ENCODE measurements around the gene TUBGCP6. TPM values are rescaled to one million over a fixed set of nuclear protein-coding genes. Genes with fewer than 3 reads are reported as not detected.

The TUBGCP6 gene
- total RNA-seq, 3 donors from 2014 or later, result 34.2 to 66.2 (median 59.6) TPM

- H3K27ac ChIP-seq, result peak overlapping the region; percentile 69 to 75
Observed at GRCh38 chr22:50186181-50186714, 58.6 kb downstream of the TUBGCP6 start.

GRCh38 chr22:50185375-50186087 lies 59.3 kb downstream of the TUBGCP6 start, which contains the start of gene TRABD:
TSS of gene TRABD (plus strand) at chr22:50185913. CDS start at chr22:50193061, 7,148 bp downstream.
- TF ChIP-seq POLR2AphosphoS5 (IDR thresholded peaks at IDR 0.05), result no peak
- no peak for TF ChIP-seq CTCF (IDR thresholded peaks at IDR 0.05)
- no peak for TF ChIP-seq POLR2A (IDR thresholded peaks at IDR 0.05)
- peak within 1 kb of the TSS; percentile 67 to 79 (median 75) for H3K4me3 ChIP-seq
- no peaks in the 10 kb centered on the region for H3K9me3 ChIP-seq
- intact Hi-C loops (cut with DNase I; ENCODE audit: low total_unique reads), result loop anchor here (10.0 kb wide), 1 partner anchor 231 kb away; no protein-coding TSS in a partner anchor
- no peaks in the 10 kb centered on the region for H3K27me3 ChIP-seq
- peak within 1 kb of the TSS; percentile 69 to 75 for H3K27ac ChIP-seq
- H3K4me1 ChIP-seq, result peaks cover 12 to 17% of the 10 kb centered on the region in 2 donors
- no peaks in the 10 kb centered on the region for H3K36me3 ChIP-seq
- DNase-seq (ENCODE audit: low spot score in 2 of 2), result peak; percentile 82 to 91

More at GRCh38 chr22:50186181-50186714, 58.6 kb downstream of the TUBGCP6 start:
- Histone ChIP-seq H3K4me1 (peaks cover 18 to 24% of the 10 kb centered on the region in 2 donors), H3K27me3 (no peaks in the 10 kb centered on the region), H3K4me3 (peak overlapping the region; percentile 67 to 79 (median 75)), H3K9me3 (no peaks in the 10 kb centered on the region), H3K36me3 (no peaks in the 10 kb centered on the region)
- no peak for DNase-seq (ENCODE audit: low spot score in 2 of 2)
- intact Hi-C loops (cut with DNase I; ENCODE audit: low total_unique reads), result loop anchor here (10.0 kb wide), 1 partner anchor 231 kb away; no protein-coding TSS in a partner anchor
- no peak for TF ChIP-seq CTCF (IDR thresholded peaks at IDR 0.05)
- no peak for TF ChIP-seq POLR2AphosphoS5 (IDR thresholded peaks at IDR 0.05)
- no peak for TF ChIP-seq POLR2A (IDR thresholded peaks at IDR 0.05)

- H3K4me3 ChIP-seq, result peak overlapping the region; percentile 67 to 79 (median 75)
- no peaks in the 10 kb centered on the region for H3K9me3 ChIP-seq
- intact Hi-C loops (cut with DNase I; ENCODE audit: low total_unique reads), result loop anchor here (10.0 kb wide), 1 partner anchor 230 kb away; no protein-coding TSS in a partner anchor
- H3K4me1 ChIP-seq, result peaks cover 9 to 17% of the 10 kb centered on the region in 2 donors
- no peaks in the 10 kb centered on the region for H3K36me3 ChIP-seq
- TF ChIP-seq POLR2AphosphoS5 (IDR thresholded peaks at IDR 0.05) (no peak), POLR2A (IDR thresholded peaks at IDR 0.05) (no peak), CTCF (IDR thresholded peaks at IDR 0.05) (no peak)
- no peak for DNase-seq (ENCODE audit: low spot score in 2 of 2)
- peak overlapping the region; percentile 62 to 75 for H3K27ac ChIP-seq
- no peaks in the 10 kb centered on the region for H3K27me3 ChIP-seq
Observed at GRCh38 chr22:50184902-50185374, 59.9 kb downstream of the TUBGCP6 start.

GRCh38 chr22:50184004-50184901 lies 60.6 kb downstream of the TUBGCP6 start:
- TF ChIP-seq POLR2A (IDR thresholded peaks at IDR 0.05) (no peak), CTCF (IDR thresholded peaks at IDR 0.05) (no peak), POLR2AphosphoS5 (IDR thresholded peaks at IDR 0.05) (no peak)
- no peaks in the 10 kb centered on the region for H3K27me3 ChIP-seq
- peaks cover 5 to 11% of the 10 kb centered on the region in 2 donors for H3K4me1 ChIP-seq
- intact Hi-C loops (cut with DNase I; ENCODE audit: low total_unique reads), result loop anchor here (10.0 kb wide), 1 partner anchor 229 kb away; no protein-coding TSS in a partner anchor
- DNase-seq (ENCODE audit: low spot score in 2 of 2), result peak; percentile 77 to 85
- peak overlapping the region; percentile 67 to 79 (median 75) for H3K4me3 ChIP-seq
- H3K27ac ChIP-seq, result peak overlapping the region; percentile 62 to 75
- H3K36me3 ChIP-seq, result no peaks in the 10 kb centered on the region
- H3K9me3 ChIP-seq, result no peaks in the 10 kb centered on the region

Data from breast epithelium (tissue), 4 donors.